Liver (tissue), 9 donors: ENCODE data around the gene BTAF1. TPM values are rescaled to one million over a fixed set of nuclear protein-coding genes. Genes with fewer than 3 reads are reported as not detected.

Experiments
- DNase-seq: peaks from one replicate; pipeline ENCODE4 v3.0.0-alpha.2; 2017; ENCODE audit warnings: low spot score
- H3K27ac ChIP-seq, 2 donors: one replicate each; pipeline ENCODE4 v1.7.0; 2013; ENCODE audit warnings: inconsistent platforms in 2 of 2, low read length in 2 of 2, control low read depth in 1 of 2, low read depth in 1 of 2, mild to moderate bottlenecking in 1 of 2
- H3K27me3 ChIP-seq, 4 donors: one replicate each; pipeline versions ENCODE4 v1.6.1 to v1.7.0; 2013; ENCODE audit warnings: low read length in 3 of 4, inconsistent platforms in 1 of 4, mild to moderate bottlenecking in 1 of 4, moderate library complexity in 1 of 4; ENCODE audit not compliant: control insufficient read depth in 4 of 4, insufficient read depth in 4 of 4
- H3K36me3 ChIP-seq, 4 donors: one replicate each; pipeline versions ENCODE4 v1.6.1 to v1.7.0; 2013; ENCODE audit warnings: low read length in 3 of 4, mild to moderate bottlenecking in 3 of 4, low read depth in 1 of 4, moderate library complexity in 1 of 4; ENCODE audit not compliant: control insufficient read depth in 4 of 4, insufficient read depth in 3 of 4
- H3K4me1 ChIP-seq, 4 donors: one replicate each; pipeline versions ENCODE4 v1.6.1 to v1.7.0; 2013; ENCODE audit warnings: low read length in 3 of 4, mild to moderate bottlenecking in 3 of 4, moderate library complexity in 1 of 4; ENCODE audit not compliant: control insufficient read depth in 4 of 4, insufficient read depth in 4 of 4
- H3K4me3 ChIP-seq, 3 donors: one replicate each; pipeline versions ENCODE4 v1.6.1 to v1.7.0; 2013; ENCODE audit warnings: low read length in 3 of 3, control low read depth in 1 of 3, low read depth in 1 of 3, mild to moderate bottlenecking in 1 of 3
- H3K9ac ChIP-seq, 2 donors: one replicate each; pipeline ENCODE4 v1.7.0; 2013; ENCODE audit warnings: low read length in 2 of 2, mild to moderate bottlenecking in 2 of 2, moderate library complexity in 2 of 2, control low read depth in 1 of 2, low read depth in 1 of 2
- H3K9me3 ChIP-seq, 4 donors: one replicate each; pipeline versions ENCODE4 v1.6.1 to v1.7.0; 2013; ENCODE audit warnings: low read length in 3 of 4; ENCODE audit not compliant: control insufficient read depth in 4 of 4
- EGR1 ChIP-seq, 2 donors: IDR thresholded peaks; 2 replicates each; pipeline ENCODE4 v1.6.1; 2016 to 2018; ENCODE audit warnings: antibody characterized with exemption in 2 of 2, low read depth in 2 of 2
- FOXA1 ChIP-seq: IDR thresholded peaks from 2 replicates; pipeline ENCODE4 v1.6.1; 2016; ENCODE audit warnings: antibody characterized with exemption
- FOXA2 ChIP-seq: IDR thresholded peaks from 2 replicates; pipeline ENCODE4 v1.6.1; 2016; ENCODE audit warnings: antibody characterized with exemption
- GABPA ChIP-seq, 2 donors: IDR thresholded peaks in 1 of 2; conservative IDR thresholded peaks in 1 of 2; 2 replicates each; pipeline ENCODE4 v1.6.1; 2016; ENCODE audit warnings: antibody characterized with exemption in 2 of 2, mild to moderate bottlenecking in 1 of 2, moderate library complexity in 1 of 2
- HNF4A ChIP-seq, 2 donors: conservative IDR thresholded peaks; 2 replicates each; pipeline ENCODE4 v1.6.1; 2016; ENCODE audit warnings: antibody characterized with exemption in 2 of 2, mild to moderate bottlenecking in 2 of 2
- HNF4G ChIP-seq: IDR thresholded peaks from 2 replicates; pipeline ENCODE4 v1.6.1; 2016; ENCODE audit warnings: antibody characterized with exemption
- JUND ChIP-seq, 2 donors: IDR thresholded peaks; 2 replicates each; pipeline ENCODE4 v1.6.1; 2016; ENCODE audit warnings: antibody characterized with exemption in 2 of 2
- NR2F2 ChIP-seq: IDR thresholded peaks from 2 replicates; pipeline ENCODE4 v1.6.1; 2016; ENCODE audit warnings: antibody characterized with exemption
- RAD21 ChIP-seq, 2 donors: IDR thresholded peaks; 2 replicates each; pipeline ENCODE4 v1.6.1; 2016; ENCODE audit warnings: antibody characterized with exemption in 2 of 2, mild to moderate bottlenecking in 2 of 2
- RXRA ChIP-seq, 2 donors: IDR thresholded peaks; 2 replicates each; pipeline ENCODE4 v1.6.1; 2017 to 2018; ENCODE audit warnings: antibody characterized with exemption in 2 of 2, mild to moderate bottlenecking in 1 of 2
- SP1 ChIP-seq: IDR thresholded peaks from 2 replicates; pipeline ENCODE4 v1.6.1; 2018; ENCODE audit warnings: antibody characterized with exemption, mild to moderate bottlenecking
- TAF1 ChIP-seq: conservative IDR thresholded peaks from 2 replicates; pipeline ENCODE4 v1.6.1; 2016; ENCODE audit warnings: antibody characterized with exemption, mild to moderate bottlenecking
- YY1 ChIP-seq: IDR thresholded peaks from 2 replicates; pipeline ENCODE4 v1.6.1; 2016; ENCODE audit warnings: antibody characterized with exemption, mild to moderate bottlenecking
- WGBS: extraction: QIAGEN DNeasy Blood & Tissue Kit; methylation state at CpG from one replicate; pipeline ENCODE4 v1.1.7; 2013; 5-methylcytosine and 5-hydroxymethylcytosine counted together
- polyA plus RNA-seq, 2 donors: library from polyadenylated mRNA; stranded (reverse) in 1 of 2; unstranded in 1 of 2; fragments of 200-250 nt in 1 of 2; fragments of >200 nt in 1 of 2; fragmentation: Nextera tagmentation in 1 of 2; extraction: Ambion mirVana in 1 of 2; gene quantifications; one replicate each; pipeline versions ENCODE4 v1.2.1 to v1.2.3, GENCODE V29; 2013 to 2015
- total RNA-seq, 2 donors: library from RNA; depleted of rRNA; stranded (reverse); fragments of >200 nt; gene quantifications; one replicate each; pipeline ENCODE4 v1.2.3, GENCODE V29; 2014
- TF ChIP-seq, protein P1 (sequence below): IDR thresholded peaks from 2 replicates; pipeline ENCODE4 v1.6.1; 2016; ENCODE audit warnings: antibody characterized with exemption
- TF ChIP-seq, protein P2 (sequence below): IDR thresholded peaks from 2 replicates; pipeline ENCODE4 v1.6.1; 2016; ENCODE audit warnings: antibody characterized with exemption
- TF ChIP-seq, protein P3 (sequence below): IDR thresholded peaks from 2 replicates; pipeline ENCODE4 v1.6.1; 2016; ENCODE audit warnings: antibody characterized with exemption
- TF ChIP-seq, protein P4 (sequence below): IDR thresholded peaks from 2 replicates; pipeline ENCODE4 v1.6.1; 2016; ENCODE audit warnings: antibody characterized with exemption, mild to moderate bottlenecking
- TF ChIP-seq, protein P5 (sequence below): fragments of 150-350 bp; IDR thresholded peaks from 2 replicates; pipeline ENCODE4 v1.5.1; 2017; ENCODE audit warnings: improper control_type of control experiment, low read depth, low read length; ENCODE audit not compliant: missing input control
- donor health status: healthy.
- donor health status: healthy.
- donor health status: healthy.
- donor health status: healthy.
- donor health status: healthy.

Gene BTAF1
- total and polyA plus RNA-seq, 4 donors = 5.9 to 49.6 (median 18.0) TPM

DNA sequence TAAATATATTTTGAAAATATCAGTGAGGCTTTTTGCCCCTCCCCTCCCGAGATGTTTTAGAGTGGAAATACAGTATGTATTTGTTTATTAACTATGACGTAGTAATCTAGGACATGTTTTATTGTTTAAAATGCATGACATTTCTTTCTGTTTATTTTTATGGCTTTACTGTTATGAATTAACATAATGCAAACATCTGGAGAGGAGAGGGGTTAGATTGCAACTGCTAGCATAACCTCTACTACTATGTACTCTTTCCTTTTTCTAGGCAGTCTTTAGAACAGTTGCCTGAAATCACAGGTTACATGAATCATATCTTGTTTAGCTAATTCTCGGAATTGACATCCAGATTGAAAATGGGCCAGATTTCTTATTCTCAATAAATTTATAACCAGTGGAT is 7.4 kb downstream of the BTAF1 start:
- Histone ChIP-seq H3K4me1 (peaks cover 3 to 15% (median 4%) of the 10 kb centered on the region in 4 donors), H3K27me3 (no peaks in the 10 kb centered on the region)

DNA sequence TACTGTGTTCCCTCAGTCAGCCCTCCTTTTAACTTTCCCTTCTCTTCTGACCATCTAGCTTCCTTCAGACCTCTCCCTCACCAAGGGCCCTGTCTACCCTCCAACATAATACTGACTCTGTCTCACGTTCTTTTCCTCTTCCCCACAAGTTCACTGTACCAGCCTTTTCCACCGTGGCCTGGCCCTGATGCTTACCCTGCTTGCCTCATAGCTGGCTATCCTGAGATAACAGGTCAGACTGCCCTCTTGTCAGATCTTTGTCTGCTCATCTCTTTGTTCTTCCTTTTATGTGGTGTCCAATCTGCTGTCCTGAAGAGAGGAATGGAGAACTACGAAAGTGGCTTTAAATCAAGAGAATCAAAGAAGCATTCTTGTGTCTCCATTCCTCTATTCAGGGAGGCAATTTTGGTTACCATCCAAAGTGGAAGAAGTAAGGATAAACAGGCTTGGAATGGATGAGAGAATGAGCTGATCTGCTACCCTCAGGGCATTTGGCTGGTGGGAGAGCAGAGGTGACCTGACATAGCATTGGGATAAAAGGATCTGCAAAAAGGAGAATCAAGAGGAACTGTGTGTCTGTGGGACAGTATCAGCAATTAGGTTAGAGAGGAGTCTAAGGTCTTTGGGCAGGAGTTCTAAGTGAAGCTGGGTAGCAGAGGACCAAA is 8.1 kb downstream of the BTAF1 start:
- H3K36me3 ChIP-seq = peaks cover 3 to 19% (median 10%) of the 10 kb centered on the region in 4 donors
- 71% methylated on average over 3 of the region's 3 CpGs for WGBS
- H3K27ac ChIP-seq = no peak overlapping the region
- TF ChIP-seq, protein P1, sequence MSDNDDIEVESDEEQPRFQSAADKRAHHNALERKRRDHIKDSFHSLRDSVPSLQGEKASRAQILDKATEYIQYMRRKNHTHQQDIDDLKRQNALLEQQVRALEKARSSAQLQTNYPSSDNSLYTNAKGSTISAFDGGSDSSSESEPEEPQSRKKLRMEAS = no peak
- TF ChIP-seq JUND (IDR thresholded peaks at IDR 0.05) (no peak), HNF4G (no peak), TAF1 (no peak), FOXA2 (no peak), GABPA (IDR thresholded peaks at IDR 0.05 in 1 of 2, conservative IDR thresholded peaks at IDR 0.05 in 1 of 2) (no peak), RXRA (IDR thresholded peaks at IDR 0.05) (no peak), RAD21 (IDR thresholded peaks at IDR 0.05) (no peak), HNF4A (conservative IDR thresholded peaks at IDR 0.05) (no peak)
- TF ChIP-seq, protein P2, sequence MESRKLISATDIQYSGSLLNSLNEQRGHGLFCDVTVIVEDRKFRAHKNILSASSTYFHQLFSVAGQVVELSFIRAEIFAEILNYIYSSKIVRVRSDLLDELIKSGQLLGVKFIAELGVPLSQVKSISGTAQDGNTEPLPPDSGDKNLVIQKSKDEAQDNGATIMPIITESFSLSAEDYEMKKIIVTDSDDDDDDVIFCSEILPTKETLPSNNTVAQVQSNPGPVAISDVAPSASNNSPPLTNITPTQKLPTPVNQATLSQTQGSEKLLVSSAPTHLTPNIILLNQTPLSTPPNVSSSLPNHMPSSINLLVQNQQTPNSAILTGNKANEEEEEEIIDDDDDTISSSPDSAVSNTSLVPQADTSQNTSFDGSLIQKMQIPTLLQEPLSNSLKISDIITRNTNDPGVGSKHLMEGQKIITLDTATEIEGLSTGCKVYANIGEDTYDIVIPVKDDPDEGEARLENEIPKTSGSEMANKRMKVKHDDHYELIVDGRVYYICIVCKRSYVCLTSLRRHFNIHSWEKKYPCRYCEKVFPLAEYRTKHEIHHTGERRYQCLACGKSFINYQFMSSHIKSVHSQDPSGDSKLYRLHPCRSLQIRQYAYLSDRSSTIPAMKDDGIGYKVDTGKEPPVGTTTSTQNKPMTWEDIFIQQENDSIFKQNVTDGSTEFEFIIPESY = no peak
- TF ChIP-seq, protein P3, sequence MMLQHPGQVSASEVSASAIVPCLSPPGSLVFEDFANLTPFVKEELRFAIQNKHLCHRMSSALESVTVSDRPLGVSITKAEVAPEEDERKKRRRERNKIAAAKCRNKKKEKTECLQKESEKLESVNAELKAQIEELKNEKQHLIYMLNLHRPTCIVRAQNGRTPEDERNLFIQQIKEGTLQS = no peak

More for the DNA sequence above, 7.4 kb downstream of the BTAF1 start:
- no peaks in the 10 kb centered on the region for H3K9me3 ChIP-seq
- H3K9ac ChIP-seq = no peak overlapping the region
- H3K27ac ChIP-seq = no peak overlapping the region
- TF ChIP-seq, protein P4, sequence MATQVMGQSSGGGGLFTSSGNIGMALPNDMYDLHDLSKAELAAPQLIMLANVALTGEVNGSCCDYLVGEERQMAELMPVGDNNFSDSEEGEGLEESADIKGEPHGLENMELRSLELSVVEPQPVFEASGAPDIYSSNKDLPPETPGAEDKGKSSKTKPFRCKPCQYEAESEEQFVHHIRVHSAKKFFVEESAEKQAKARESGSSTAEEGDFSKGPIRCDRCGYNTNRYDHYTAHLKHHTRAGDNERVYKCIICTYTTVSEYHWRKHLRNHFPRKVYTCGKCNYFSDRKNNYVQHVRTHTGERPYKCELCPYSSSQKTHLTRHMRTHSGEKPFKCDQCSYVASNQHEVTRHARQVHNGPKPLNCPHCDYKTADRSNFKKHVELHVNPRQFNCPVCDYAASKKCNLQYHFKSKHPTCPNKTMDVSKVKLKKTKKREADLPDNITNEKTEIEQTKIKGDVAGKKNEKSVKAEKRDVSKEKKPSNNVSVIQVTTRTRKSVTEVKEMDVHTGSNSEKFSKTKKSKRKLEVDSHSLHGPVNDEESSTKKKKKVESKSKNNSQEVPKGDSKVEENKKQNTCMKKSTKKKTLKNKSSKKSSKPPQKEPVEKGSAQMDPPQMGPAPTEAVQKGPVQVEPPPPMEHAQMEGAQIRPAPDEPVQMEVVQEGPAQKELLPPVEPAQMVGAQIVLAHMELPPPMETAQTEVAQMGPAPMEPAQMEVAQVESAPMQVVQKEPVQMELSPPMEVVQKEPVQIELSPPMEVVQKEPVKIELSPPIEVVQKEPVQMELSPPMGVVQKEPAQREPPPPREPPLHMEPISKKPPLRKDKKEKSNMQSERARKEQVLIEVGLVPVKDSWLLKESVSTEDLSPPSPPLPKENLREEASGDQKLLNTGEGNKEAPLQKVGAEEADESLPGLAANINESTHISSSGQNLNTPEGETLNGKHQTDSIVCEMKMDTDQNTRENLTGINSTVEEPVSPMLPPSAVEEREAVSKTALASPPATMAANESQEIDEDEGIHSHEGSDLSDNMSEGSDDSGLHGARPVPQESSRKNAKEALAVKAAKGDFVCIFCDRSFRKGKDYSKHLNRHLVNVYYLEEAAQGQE = no peak
- TF ChIP-seq, protein P3 = no peak
- TF ChIP-seq, protein P1 = no peak
- no peak for TF ChIP-seq EGR1 (IDR thresholded peaks at IDR 0.05; ENCODE audit: low read depth in 2 of 2)
- TF ChIP-seq HNF4G = no peak
- no peak for TF ChIP-seq RXRA (IDR thresholded peaks at IDR 0.05)
- TF ChIP-seq JUND (IDR thresholded peaks at IDR 0.05) = no peak
- no peak for TF ChIP-seq TAF1
- TF ChIP-seq FOXA2 = no peak
- TF ChIP-seq, protein P5, sequence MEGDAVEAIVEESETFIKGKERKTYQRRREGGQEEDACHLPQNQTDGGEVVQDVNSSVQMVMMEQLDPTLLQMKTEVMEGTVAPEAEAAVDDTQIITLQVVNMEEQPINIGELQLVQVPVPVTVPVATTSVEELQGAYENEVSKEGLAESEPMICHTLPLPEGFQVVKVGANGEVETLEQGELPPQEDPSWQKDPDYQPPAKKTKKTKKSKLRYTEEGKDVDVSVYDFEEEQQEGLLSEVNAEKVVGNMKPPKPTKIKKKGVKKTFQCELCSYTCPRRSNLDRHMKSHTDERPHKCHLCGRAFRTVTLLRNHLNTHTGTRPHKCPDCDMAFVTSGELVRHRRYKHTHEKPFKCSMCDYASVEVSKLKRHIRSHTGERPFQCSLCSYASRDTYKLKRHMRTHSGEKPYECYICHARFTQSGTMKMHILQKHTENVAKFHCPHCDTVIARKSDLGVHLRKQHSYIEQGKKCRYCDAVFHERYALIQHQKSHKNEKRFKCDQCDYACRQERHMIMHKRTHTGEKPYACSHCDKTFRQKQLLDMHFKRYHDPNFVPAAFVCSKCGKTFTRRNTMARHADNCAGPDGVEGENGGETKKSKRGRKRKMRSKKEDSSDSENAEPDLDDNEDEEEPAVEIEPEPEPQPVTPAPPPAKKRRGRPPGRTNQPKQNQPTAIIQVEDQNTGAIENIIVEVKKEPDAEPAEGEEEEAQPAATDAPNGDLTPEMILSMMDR = no peak
- no peak for TF ChIP-seq RAD21 (IDR thresholded peaks at IDR 0.05)
- TF ChIP-seq YY1 = no peak
- TF ChIP-seq SP1 = no peak
- TF ChIP-seq FOXA1 = no peak
- no peak for TF ChIP-seq GABPA (IDR thresholded peaks at IDR 0.05 in 1 of 2, conservative IDR thresholded peaks at IDR 0.05 in 1 of 2)
- TF ChIP-seq NR2F2 = no peak
- no peak overlapping the region for H3K4me3 ChIP-seq
- 83% methylated on average over 3 of the region's 3 CpGs for WGBS
- peaks cover 0 to 12% (median 3%) of the 10 kb centered on the region in 4 donors for H3K36me3 ChIP-seq
- DNase-seq = no peak

More for the DNA sequence above, 8.1 kb downstream of the BTAF1 start:
- DNase-seq = no peak
- Histone ChIP-seq H3K4me1 (peaks cover under 1 to 9% (median 3%) of the 10 kb centered on the region in 4 donors), H3K9me3 (no peaks in the 10 kb centered on the region), H3K9ac (no peak overlapping the region), H3K27me3 (no peaks in the 10 kb centered on the region), H3K4me3 (no peak overlapping the region)
